Hepatocyte (in vitro differentiated cells): Measurements from ENCODE around the gene ANKS1B.

Experiments used
- CTCF ChIP-seq: fragments of 200-600 bp; sonication (generic); IDR thresholded peaks from 2 replicates; pipeline ENCODE4 v1.5.1; 2016; ENCODE audit warnings: antibody characterized with exemption, mild to moderate bottlenecking; ENCODE audit not compliant: poor library complexity
- EZH2phosphoT487 ChIP-seq: fragments of 200-600 bp; sonication (generic); IDR thresholded peaks from one replicate; pipeline ENCODE4 v1.6.1; 2018; ENCODE audit warnings: antibody characterized with exemption, mild to moderate bottlenecking, low read depth, moderate library complexity; ENCODE audit not compliant: unreplicated experiment, severe bottlenecking

- TF ChIP-seq CTCF: no peak
- TF ChIP-seq EZH2phosphoT487: no peak
Observed at GRCh38 chr12:99567072-99567471, 417.7 kb downstream of the ANKS1B start.
